GM12872 (cell line): Measurements from ENCODE around the gene CNTN2.

Experiments used
- TF ChIP-seq, protein P1 (sequence below): IDR thresholded peaks from 3 replicates; pipeline ENCODE4 v1.5.1; 2011; ENCODE audit warnings: low read depth, mild to moderate bottlenecking, low read length, moderate library complexity; ENCODE audit not compliant: insufficient read depth

CNTN2 gene

DNA sequence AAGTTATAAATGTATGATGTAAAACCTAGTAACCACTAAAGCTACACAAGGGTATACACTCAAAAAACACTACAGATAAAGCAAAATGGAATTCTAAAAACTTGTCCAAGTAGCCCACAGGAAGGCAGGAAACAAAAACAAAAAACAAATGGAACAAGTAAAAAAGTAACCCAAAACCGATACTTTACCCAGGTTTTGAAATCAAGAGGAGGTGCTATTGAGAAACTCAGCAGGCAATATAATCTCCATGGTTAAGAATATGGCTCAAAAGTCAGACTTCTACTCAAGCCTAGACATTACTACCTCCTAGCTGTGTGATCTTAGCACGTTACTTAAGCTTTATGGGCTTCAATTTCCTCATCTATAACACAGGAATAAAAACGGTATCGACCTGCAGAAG, 65.5 kb downstream of the CNTN2 start:
- TF ChIP-seq, protein P1, sequence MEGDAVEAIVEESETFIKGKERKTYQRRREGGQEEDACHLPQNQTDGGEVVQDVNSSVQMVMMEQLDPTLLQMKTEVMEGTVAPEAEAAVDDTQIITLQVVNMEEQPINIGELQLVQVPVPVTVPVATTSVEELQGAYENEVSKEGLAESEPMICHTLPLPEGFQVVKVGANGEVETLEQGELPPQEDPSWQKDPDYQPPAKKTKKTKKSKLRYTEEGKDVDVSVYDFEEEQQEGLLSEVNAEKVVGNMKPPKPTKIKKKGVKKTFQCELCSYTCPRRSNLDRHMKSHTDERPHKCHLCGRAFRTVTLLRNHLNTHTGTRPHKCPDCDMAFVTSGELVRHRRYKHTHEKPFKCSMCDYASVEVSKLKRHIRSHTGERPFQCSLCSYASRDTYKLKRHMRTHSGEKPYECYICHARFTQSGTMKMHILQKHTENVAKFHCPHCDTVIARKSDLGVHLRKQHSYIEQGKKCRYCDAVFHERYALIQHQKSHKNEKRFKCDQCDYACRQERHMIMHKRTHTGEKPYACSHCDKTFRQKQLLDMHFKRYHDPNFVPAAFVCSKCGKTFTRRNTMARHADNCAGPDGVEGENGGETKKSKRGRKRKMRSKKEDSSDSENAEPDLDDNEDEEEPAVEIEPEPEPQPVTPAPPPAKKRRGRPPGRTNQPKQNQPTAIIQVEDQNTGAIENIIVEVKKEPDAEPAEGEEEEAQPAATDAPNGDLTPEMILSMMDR: no peak

DNA sequence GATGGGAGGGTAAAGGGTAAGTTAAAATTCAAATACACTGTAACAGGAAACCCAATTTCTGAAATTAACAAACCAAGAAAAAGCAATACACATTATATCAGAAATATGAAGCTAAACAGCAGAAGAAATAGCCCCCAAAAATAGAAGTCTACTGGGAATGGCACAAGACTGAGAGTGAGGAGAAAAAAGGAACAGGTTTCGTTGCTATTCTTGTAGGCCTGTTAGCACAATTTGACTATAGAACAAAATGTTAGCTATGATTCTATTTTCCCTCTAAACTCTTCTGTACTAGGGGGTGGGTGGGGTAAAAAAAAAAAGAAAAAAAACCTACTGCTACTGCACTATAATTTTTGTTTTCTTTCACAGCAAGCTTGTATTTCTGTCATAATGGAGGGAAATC, 66.3 kb downstream of the CNTN2 start:
- TF ChIP-seq, protein P1: no peak

DNA sequence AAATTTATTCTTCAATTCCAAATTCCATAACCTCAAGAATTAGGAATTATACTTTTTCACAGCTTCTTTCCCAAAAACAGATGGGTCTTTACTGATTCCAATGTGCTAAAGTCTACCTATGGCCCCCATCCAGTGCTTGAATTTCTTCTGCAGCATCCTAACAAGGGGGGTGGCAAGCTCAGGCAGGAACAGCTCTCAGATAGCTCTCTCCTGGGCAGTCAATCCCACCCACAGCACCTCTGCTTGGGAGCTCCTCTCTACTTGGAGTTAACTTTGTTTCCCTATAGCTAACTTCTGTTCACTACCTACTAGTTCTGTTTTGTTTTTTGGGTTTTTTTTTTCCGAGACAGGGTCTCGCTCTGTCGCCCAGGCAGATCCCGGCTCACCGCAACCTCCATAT, 66.7 kb downstream of the CNTN2 start:
- TF ChIP-seq, protein P1: no peak

- TF ChIP-seq, protein P1: no peak
These were observed 68.3 kb downstream of the CNTN2 start for GRCh38 chr1:205111354-205111753.

GRCh38 chr1:205118752-205119151, 75.7 kb downstream of the CNTN2 start:
- TF ChIP-seq, protein P1: no peak

DNA sequence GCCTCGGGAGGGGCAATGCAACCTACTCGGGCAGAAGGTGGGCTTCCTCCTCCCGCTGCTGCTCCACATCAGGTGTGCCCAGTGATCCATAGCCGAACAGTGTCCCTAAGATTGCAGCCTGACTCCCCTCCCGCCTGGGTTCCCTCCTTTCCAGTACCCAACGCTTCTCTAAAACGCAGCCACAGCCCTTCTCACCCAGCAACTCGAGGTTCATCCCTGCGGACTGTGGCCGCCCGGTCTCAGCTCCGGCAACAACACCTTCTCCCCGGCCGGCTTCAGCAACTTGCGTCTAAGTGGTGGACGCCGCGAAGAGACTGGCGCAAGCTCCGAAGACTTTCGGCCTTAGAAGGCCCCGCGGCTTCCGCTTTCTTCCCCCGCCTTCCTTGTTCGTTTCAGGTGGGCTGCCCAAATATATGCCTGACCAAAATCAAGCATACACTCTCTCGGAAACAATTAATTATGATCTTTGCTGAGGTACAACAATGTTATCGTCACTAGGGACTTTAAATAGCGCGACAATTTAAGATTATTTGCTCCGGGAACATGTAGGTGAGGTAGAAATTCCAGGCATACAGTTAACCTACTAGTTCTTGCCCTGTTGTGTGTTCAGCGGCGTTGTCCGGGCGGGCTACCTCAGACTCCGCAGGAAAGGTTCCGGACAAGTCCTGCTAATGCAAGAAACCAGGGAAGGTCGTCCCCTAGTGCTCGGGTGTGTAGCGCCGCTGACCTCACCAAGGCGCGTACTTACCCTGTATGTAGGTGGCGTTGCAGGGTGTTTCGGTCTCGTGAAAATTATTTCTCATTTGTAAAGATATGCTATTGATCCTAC, 78.9 kb downstream of the CNTN2 start, which contains the start of gene RBBP5:
Gene RBBP5, minus strand, starts transcription at position 319 of the 829 bp plus-strand sequence. Its CDS starts 105 bp downstream, at position 214.
- TF ChIP-seq, protein P1: peak; percentile 86

DNA sequence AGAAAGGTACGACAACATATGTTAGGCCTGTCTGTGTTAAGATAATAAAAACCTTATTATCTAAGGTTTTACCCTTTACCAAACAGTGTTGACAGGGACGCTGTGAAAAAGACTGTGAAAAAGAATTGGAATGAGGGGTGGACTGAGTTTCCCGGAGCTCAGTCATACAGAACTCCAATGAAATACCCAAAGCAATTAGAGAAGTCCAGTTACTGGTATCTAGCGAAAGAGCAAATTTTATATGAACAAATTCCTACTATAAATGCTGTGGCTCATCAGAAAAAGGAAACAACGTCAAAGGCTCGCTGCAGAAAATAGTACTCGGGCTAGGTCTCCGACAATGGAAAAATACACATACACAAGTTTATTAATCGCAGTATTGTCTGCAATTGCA, 79.5 kb downstream of the CNTN2 start:
- TF ChIP-seq, protein P1: no peak
